Measurements from ENCODE around the gene NTHL1. TPM values are rescaled to one million over a fixed set of nuclear protein-coding genes. Genes with fewer than 3 reads are reported as not detected.

Gene NTHL1
- total and polyA plus RNA-seq, 2 of the 4 experiments (the other 2 are of a cell fraction), result 22.8 to 28.0 TPM

DNA sequence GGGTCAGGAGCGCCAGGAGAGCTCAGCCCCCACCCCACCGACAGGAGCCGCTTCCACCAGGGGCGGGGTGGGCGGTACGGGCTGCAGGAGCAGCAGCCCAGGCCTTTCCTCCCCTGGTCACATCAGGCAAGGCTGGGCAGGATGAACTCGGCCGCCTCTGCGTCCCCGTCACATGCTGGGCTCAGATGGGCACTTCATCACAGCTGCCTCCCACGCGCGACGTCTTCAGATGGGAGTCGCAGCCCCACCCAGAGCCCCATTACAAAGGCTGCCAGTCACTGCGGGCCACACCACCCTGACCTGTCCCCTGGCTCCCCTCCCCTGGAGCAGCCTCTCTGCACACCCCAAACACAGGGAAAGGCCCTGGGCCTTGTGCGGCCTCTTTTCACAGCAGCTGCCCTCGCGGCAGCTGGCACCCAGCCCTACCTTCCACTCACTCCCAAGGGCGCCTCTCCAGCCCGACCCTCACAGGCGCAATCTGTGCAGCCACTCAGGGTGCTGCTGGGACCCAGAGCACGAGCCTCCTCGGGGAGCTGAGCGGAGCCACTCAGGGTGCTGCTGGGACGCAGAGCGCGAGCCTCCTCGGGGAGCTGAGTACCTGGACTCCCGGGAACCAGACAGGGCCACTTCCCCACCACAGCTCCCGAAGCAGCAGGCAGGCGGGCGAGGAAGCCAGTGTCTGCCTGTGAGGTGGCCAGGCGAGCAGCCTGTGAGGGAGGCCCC lies 42.7 kb downstream of the NTHL1 start:
- CTCF ChIA-PET, result interaction anchor here (1.3 to 1.7 kb wide), 2 partner anchors 9 to 23 kb away, joined by 5 to 8 read pairs; no protein-coding TSS in a partner anchor
- TF ChIP-seq RCOR1 (IDR thresholded peaks at IDR 0.05; ENCODE audit: insufficient replicate concordance, low read length) (no peak), POLR2A (IDR thresholded peaks at IDR 0.05; ENCODE audit: low read depth, low read length) (no peak), RFX5 (IDR thresholded peaks at IDR 0.05; ENCODE audit: low read depth, low read length) (no peak), MAZ (IDR thresholded peaks at IDR 0.05; ENCODE audit: borderline replicate concordance, low read depth, low read length) (no peak), MAFK (IDR thresholded peaks at IDR 0.05; ENCODE audit: low read depth, low read length) (no peak), RAD21 (IDR thresholded peaks at IDR 0.05; ENCODE audit: low read length) (no peak), MXI1 (IDR thresholded peaks at IDR 0.05; ENCODE audit: borderline replicate concordance, low read depth, low read length) (no peak), CTCF (conservative IDR thresholded peaks at IDR 0.05; ENCODE audit: low read depth, low read length) (no peak), BHLHE40 (IDR thresholded peaks at IDR 0.05; ENCODE audit: low read depth, low read length) (no peak), CEBPB (IDR thresholded peaks at IDR 0.05; ENCODE audit: low read depth, low read length) (no peak), ELK1 (IDR thresholded peaks at IDR 0.05; ENCODE audit: borderline replicate concordance, low read depth, low read length) (no peak), CHD1 (IDR thresholded peaks at IDR 0.05; ENCODE audit: low read depth, low read length) (no peak), FOS (IDR thresholded peaks at IDR 0.05; ENCODE audit: low read depth, low read length) (no peak), NFE2L2 (IDR thresholded peaks at IDR 0.05; ENCODE audit: low read depth, low read length) (no peak), USF2 (IDR thresholded peaks at IDR 0.05; ENCODE audit: low read depth, low read length) (no peak)

More for the DNA sequence above, 42.7 kb downstream of the NTHL1 start:
- H4K8ac ChIP-seq (ENCODE audit: low read depth in 2 of 2, low read length in 2 of 2), result no peak overlapping the region
- peaks cover 21% of the 10 kb centered on the region for H3K4me1 ChIP-seq (ENCODE audit: control insufficient read depth, insufficient read depth, low read length)
- in situ Hi-C loops (cut with MboI; ENCODE audit: low sequenced_read_pairs), result no loop called here
- no peak overlapping the region for H3K9ac ChIP-seq (ENCODE audit: low read depth, low read length)
- peaks cover 8% of the 10 kb centered on the region; the same call in 1 of the 2 replicates for H3K9me1 ChIP-seq (ENCODE audit: insufficient read depth, low read length)
- no peaks in the 10 kb centered on the region for H3K27me3 ChIP-seq (ENCODE audit: control insufficient read depth, insufficient read depth, low read length)
- H4K20me1 ChIP-seq (ENCODE audit: insufficient read depth, low read length), result peaks cover 79% of the 10 kb centered on the region
- ATAC-seq (ENCODE audit: low read depth) (no peak), DNase-seq (no peak)
- peaks cover 12 to 86% of the 10 kb centered on the region in 2 experiments; a peak in 3 of 4 replicates for H3K79me1 ChIP-seq (ENCODE audit: low read depth in 1 of 2, low read length in 2 of 2)
- H2AK5ac ChIP-seq (ENCODE audit: low read depth, low read length), result no peak overlapping the region
- BruUV-seq (replicated peaks), result no TSS peak
- no peak overlapping the region for H2BK5ac ChIP-seq (ENCODE audit: low read depth, low read length, poor library complexity, severe bottlenecking)
- H3K4me3 ChIP-seq (ENCODE audit: insufficient read depth, low read depth, low read length), result no peak overlapping the region
- intact Hi-C loops (cut with micrococcal nuclease), result loop anchor here (5.0 kb wide), 1 partner anchor 137 kb away; no protein-coding TSS in a partner anchor
- peak overlapping the region; percentile 68 for H2AK9ac ChIP-seq (replicated peaks; ENCODE audit: low read depth, low read length, poor library complexity)
- H2AFZ ChIP-seq (replicated peaks; ENCODE audit: low read length, poor library complexity), result peak overlapping the region; percentile 15
- H4K5ac ChIP-seq (ENCODE audit: low read depth, low read length), result no peak overlapping the region
- POLR2A ChIA-PET (ENCODE audit: unreplicated experiment), result no interaction called here
- no peak overlapping the region for H3K27ac ChIP-seq (ENCODE audit: insufficient read depth, low read length)
- peaks cover 41% of the 10 kb centered on the region for H3K36me3 ChIP-seq (ENCODE audit: control insufficient read depth, insufficient read depth, low read length)
- H3K23ac ChIP-seq (ENCODE audit: low read depth, low read length), result no peak overlapping the region
- H3K18ac ChIP-seq (ENCODE audit: low read depth, low read length), result no peak overlapping the region
- H3K56ac ChIP-seq (ENCODE audit: extremely low read depth, insufficient read depth, low read length), result no peak overlapping the region
- no peak overlapping the region for H2BK120ac ChIP-seq (ENCODE audit: low read depth, low read length)
- H3K4me2 ChIP-seq (ENCODE audit: low read depth, low read length), result no peak overlapping the region
- H3K9me3 ChIP-seq (ENCODE audit: control insufficient read depth, insufficient read depth, low read length), result no peaks in the 10 kb centered on the region
- H3K4ac ChIP-seq (ENCODE audit: low read depth, low read length), result no peak overlapping the region; the same call in 1 of the 2 replicates
- no peak overlapping the region for H2BK20ac ChIP-seq (ENCODE audit: low read depth, low read length)
- dilution Hi-C loops (cut with HindIII; ENCODE audit: low sequenced_read_pairs, unreplicated experiment), result no loop called here
- no peak overlapping the region for H3K14ac ChIP-seq (replicated peaks; ENCODE audit: low read depth, low read length)
- no peak overlapping the region for H4K91ac ChIP-seq (ENCODE audit: insufficient read depth, low read depth, low read length)
- 93% methylated on average over 15 of the region's 34 CpGs; no CpG with 5 or more reads in 1 of the 2 experiments for WGBS, 2 experiments (ENCODE audit: extremely low coverage in 2 of 2, insufficient read length in 1 of 2)
- no peak overlapping the region for H2BK15ac ChIP-seq (ENCODE audit: low read depth, low read length)
